OCI-LY1 (cell line): Measurements from ENCODE around the gene FBN2.

Experiments used
- H2AFZ ChIP-seq: fragments of 200-600 bp; sonication (generic), shearing (Covaris generic); 2 replicates; pipeline ENCODE4 v1.6.0; 2014; ENCODE audit warnings: antibody characterized with exemption, mild to moderate bottlenecking, low read length
- H3F3A ChIP-seq: fragments of 200-600 bp; sonication (generic), shearing (Covaris generic); 2 replicates; pipeline ENCODE4 v1.6.0; 2014; ENCODE audit warnings: mild to moderate bottlenecking, antibody characterized with exemption, low read length, moderate library complexity; ENCODE audit not compliant: insufficient read depth
- H3K27ac ChIP-seq: fragments of 200-600 bp; sonication (generic); 2 replicates; pipeline ENCODE4 v1.5.1; 2014; ENCODE audit warnings: low read length, mixed run types, mild to moderate bottlenecking, low read depth; ENCODE audit not compliant: poor library complexity, severe bottlenecking
- H3K27me3 ChIP-seq: fragments of 200-600 bp; sonication (generic); 2 replicates; pipeline ENCODE4 v1.6.0; 2014; ENCODE audit warnings: antibody characterized with exemption, mild to moderate bottlenecking, low read length, moderate library complexity; ENCODE audit not compliant: insufficient read depth
- H3K36me3 ChIP-seq: fragments of 200-600 bp; sonication (generic); 2 replicates; pipeline ENCODE4 v1.6.1; 2014; ENCODE audit warnings: mild to moderate bottlenecking, antibody characterized with exemption, low read length, moderate library complexity, mixed read lengths; ENCODE audit not compliant: insufficient read depth
- H3K4me1 ChIP-seq: fragments of 200-600 bp; sonication (generic); 2 replicates; pipeline ENCODE4 v1.5.1; 2014; ENCODE audit warnings: mild to moderate bottlenecking, low read length, moderate library complexity; ENCODE audit not compliant: insufficient read depth, severe bottlenecking
- H3K4me2 ChIP-seq: fragments of 200-600 bp; sonication (generic), shearing (Covaris generic); 2 replicates; pipeline ENCODE4 v1.6.1; 2014; ENCODE audit warnings: low read length
- H3K4me3 ChIP-seq: fragments of 200-600 bp; sonication (generic); 2 replicates; pipeline ENCODE4 v1.5.1; 2014; ENCODE audit warnings: low read length, low read depth, mild to moderate bottlenecking, mixed read lengths; ENCODE audit not compliant: poor library complexity, severe bottlenecking
- H3K79me2 ChIP-seq: fragments of 200-600 bp; shearing (Covaris generic); 2 replicates; pipeline ENCODE4 v1.6.1; 2016; ENCODE audit warnings: mixed run types, low read length, mixed read lengths; ENCODE audit not compliant: insufficient read depth
- H3K9ac ChIP-seq: fragments of 200-600 bp; sonication (generic), shearing (Covaris generic); 2 replicates; pipeline ENCODE4 v1.6.1; 2014; ENCODE audit warnings: mild to moderate bottlenecking, low read length, mixed read lengths
- H3K9me2 ChIP-seq: fragments of 200-600 bp; sonication (generic), shearing (Covaris generic); 2 replicates; pipeline ENCODE4 v1.6.1; 2014; ENCODE audit warnings: low read depth, mild to moderate bottlenecking, low read length, mixed read lengths
- H3K9me3 ChIP-seq: fragments of 200-600 bp; shearing (Covaris generic); 2 replicates; pipeline ENCODE4 v1.6.1; 2014; ENCODE audit warnings: low read length, mixed read lengths
- H4K20me1 ChIP-seq: fragments of 200-600 bp; sonication (generic), shearing (Covaris generic); 2 replicates; pipeline ENCODE4 v1.6.0; 2016; ENCODE audit warnings: mild to moderate bottlenecking, low read length; ENCODE audit not compliant: insufficient read depth
- EZH2 ChIP-seq: fragments of 200-600 bp; sonication (generic), shearing (Covaris generic); IDR thresholded peaks from 2 replicates; pipeline ENCODE4 v1.8.0; 2017; ENCODE audit warnings: borderline replicate concordance, mixed run types, mild to moderate bottlenecking, antibody characterized with exemption, low read length, moderate library complexity, mixed read lengths
- TF ChIP-seq, protein P1 (sequence below): fragments of 200-600 bp; sonication (generic), shearing (Covaris generic); IDR thresholded peaks from 2 replicates; pipeline ENCODE4 v1.5.1; 2017; ENCODE audit warnings: mild to moderate bottlenecking, antibody characterized with exemption, low read length, moderate library complexity, mixed read lengths

Gene FBN2

DNA sequence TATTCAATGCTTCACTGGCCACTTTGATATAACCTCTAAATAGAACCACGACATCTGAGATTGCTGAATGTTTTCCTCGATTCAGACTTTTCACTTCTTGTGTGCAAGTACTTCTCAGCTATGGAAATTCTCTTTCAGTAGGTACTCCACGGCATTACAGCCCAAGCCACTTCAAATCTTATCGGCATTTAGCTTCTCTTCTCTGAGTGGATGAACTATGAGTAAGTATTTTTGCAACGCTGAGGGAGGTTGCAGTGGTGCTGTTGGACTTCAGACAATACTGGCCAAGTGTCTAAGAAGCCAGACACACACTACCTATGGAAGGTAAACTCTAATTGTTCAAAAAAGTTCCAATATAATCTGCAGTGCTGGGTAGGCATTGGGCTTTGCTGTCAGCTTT lies 60.1 kb downstream of the FBN2 start:
- H3K27ac ChIP-seq = no peak overlapping the region
- no peaks in the 10 kb centered on the region for H3K4me1 ChIP-seq
- no peak overlapping the region for H3K9ac ChIP-seq
- H3F3A ChIP-seq = no peaks in the 10 kb centered on the region
- TF ChIP-seq, protein P1, sequence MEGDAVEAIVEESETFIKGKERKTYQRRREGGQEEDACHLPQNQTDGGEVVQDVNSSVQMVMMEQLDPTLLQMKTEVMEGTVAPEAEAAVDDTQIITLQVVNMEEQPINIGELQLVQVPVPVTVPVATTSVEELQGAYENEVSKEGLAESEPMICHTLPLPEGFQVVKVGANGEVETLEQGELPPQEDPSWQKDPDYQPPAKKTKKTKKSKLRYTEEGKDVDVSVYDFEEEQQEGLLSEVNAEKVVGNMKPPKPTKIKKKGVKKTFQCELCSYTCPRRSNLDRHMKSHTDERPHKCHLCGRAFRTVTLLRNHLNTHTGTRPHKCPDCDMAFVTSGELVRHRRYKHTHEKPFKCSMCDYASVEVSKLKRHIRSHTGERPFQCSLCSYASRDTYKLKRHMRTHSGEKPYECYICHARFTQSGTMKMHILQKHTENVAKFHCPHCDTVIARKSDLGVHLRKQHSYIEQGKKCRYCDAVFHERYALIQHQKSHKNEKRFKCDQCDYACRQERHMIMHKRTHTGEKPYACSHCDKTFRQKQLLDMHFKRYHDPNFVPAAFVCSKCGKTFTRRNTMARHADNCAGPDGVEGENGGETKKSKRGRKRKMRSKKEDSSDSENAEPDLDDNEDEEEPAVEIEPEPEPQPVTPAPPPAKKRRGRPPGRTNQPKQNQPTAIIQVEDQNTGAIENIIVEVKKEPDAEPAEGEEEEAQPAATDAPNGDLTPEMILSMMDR = no peak
- TF ChIP-seq EZH2 = no peak
- no peaks in the 10 kb centered on the region for H3K27me3 ChIP-seq
- no peaks in the 10 kb centered on the region for H3K9me2 ChIP-seq
- no peak overlapping the region for H3K4me3 ChIP-seq
- no peaks in the 10 kb centered on the region for H4K20me1 ChIP-seq
- H3K4me2 ChIP-seq = no peak overlapping the region
- H3K9me3 ChIP-seq = no peaks in the 10 kb centered on the region
- H3K36me3 ChIP-seq = no peaks in the 10 kb centered on the region
- H2AFZ ChIP-seq = no peak overlapping the region
- no peaks in the 10 kb centered on the region for H3K79me2 ChIP-seq

DNA sequence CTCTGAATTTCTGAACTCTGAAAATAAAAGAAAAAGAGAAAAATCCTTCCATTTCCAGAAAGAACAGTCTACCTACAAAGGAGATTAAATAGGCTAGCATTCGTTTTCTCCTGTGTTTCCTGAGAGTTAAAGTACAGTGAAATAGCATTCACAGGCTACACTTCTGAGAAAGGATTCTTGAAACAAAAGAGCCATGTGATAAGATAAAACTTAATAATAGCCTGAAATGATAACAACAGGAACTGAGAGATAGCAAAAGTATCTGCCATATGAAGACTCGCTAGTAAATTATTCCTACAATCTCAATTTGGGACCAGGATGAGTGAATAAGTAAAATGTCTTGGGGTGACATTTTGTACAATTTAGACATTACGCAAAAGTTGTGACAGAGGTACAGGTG lies 62.4 kb downstream of the FBN2 start:
- H3K27me3 ChIP-seq = no peaks in the 10 kb centered on the region
- H3K4me2 ChIP-seq = no peak overlapping the region
- H3K9ac ChIP-seq = no peak overlapping the region
- H3K36me3 ChIP-seq = no peaks in the 10 kb centered on the region
- H3K9me3 ChIP-seq = no peaks in the 10 kb centered on the region
- no peak overlapping the region for H3K4me3 ChIP-seq
- no peaks in the 10 kb centered on the region for H3K9me2 ChIP-seq
- no peaks in the 10 kb centered on the region for H3K79me2 ChIP-seq
- no peaks in the 10 kb centered on the region for H3F3A ChIP-seq
- no peaks in the 10 kb centered on the region for H3K4me1 ChIP-seq
- TF ChIP-seq, protein P1 = no peak
- no peak for TF ChIP-seq EZH2
- H3K27ac ChIP-seq = no peak overlapping the region
- H4K20me1 ChIP-seq = no peaks in the 10 kb centered on the region
- H2AFZ ChIP-seq = no peak overlapping the region

DNA sequence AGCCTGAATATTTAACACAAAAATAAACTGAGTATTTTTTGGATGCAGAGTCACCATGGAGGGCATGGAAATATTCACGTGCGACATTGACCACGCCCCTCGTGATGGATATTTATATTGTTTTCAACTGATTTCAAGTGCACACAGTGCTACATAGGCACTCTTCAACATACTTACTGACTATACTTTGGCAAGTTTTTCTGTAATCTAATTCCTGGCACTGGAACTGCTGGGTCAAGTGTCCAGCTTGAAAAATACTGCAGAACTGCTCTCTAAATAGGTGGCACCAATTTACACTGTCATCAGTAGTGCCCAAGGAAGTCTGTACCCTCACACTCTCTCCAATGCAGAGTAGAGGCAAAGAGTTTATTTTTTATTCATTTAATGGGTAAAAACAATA lies 65.1 kb downstream of the FBN2 start:
- Histone ChIP-seq H3K4me3 (no peak overlapping the region), H4K20me1 (no peaks in the 10 kb centered on the region), H3K4me1 (no peaks in the 10 kb centered on the region), H3K79me2 (no peaks in the 10 kb centered on the region), H3K27ac (no peak overlapping the region), H3F3A (no peaks in the 10 kb centered on the region), H3K9me2 (no peaks in the 10 kb centered on the region), H2AFZ (no peak overlapping the region), H3K4me2 (no peak overlapping the region), H3K27me3 (no peaks in the 10 kb centered on the region), H3K36me3 (no peaks in the 10 kb centered on the region), H3K9ac (no peak overlapping the region), H3K9me3 (no peaks in the 10 kb centered on the region)
- TF ChIP-seq EZH2 = no peak
- TF ChIP-seq, protein P1 = no peak
